HTERT RPE-1 (cell line): ENCODE measurements around the gene DPP6.
"Not testable (repeated sequence)": the region's sequence is repeated elsewhere in the genome, so short reads cannot be mapped to it uniquely, and the experiment has no call there.

Source experiments
- in situ Hi-C: fragments of 300-500 bp; cut with MboI; formaldehyde crosslinking; loops from 4 replicates; pipeline ENCODE4 v1.14.3; 2020; ENCODE audit warnings: low sequenced_read_pairs

The DPP6 gene

DNA sequence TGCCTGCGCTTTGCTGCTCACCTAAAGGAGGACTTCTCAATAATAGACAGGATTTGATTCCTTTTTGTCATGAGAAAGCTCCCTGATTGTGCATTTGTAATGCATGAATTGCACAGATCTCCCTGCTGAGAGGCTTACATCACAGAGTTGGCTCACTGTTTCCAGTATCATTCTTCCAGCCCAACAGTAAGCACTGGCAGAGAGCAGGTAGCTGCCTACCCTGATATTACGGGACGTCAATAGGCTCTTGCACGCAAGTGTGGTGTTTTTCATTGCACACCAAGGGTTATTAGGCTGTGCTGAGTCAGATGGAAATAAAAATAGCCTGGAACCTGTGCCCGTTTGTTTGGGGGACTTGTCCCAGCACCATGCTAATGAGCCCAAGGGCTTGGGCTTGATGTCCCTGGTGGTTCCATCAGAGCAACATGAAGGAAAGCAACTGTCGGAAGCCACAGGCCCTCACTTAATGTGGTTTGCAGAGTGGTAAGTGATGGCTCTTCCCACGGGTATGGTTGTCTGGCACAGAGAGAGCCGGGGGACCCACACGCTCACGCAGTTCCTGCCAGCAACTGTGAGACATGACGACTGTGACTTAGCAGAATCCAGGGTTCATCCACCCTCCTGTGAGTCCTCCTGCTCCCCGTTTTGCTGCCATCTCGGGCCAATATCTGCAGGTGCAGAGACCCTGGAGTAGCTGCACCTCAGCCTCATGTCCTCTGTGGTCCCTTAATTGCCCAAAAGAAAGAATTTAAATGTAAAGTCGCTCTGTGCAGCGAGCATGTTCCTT is 20.4 kb downstream of the DPP6 start:
- in situ Hi-C loops = not testable (repeated sequence)

DNA sequence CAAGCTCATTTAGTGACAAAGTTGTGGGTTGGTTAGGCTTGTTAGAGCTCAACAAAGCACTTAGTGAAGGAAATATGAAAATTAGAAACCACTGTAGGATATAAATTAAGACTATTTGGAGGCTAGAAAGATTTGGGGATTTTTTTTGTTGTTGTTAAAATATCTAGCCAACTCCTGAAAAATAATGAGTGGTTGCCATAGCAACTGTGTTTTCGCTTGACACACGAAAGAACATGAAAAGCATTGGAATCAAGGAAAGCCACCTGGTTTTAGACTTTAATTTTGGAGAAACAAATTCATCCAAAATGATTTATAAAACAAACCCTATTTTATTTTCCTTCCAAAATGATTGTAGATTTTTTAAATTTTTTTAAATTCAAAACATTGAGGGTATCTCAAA is 26.3 kb downstream of the DPP6 start:
- in situ Hi-C loops = not testable (repeated sequence)

DNA sequence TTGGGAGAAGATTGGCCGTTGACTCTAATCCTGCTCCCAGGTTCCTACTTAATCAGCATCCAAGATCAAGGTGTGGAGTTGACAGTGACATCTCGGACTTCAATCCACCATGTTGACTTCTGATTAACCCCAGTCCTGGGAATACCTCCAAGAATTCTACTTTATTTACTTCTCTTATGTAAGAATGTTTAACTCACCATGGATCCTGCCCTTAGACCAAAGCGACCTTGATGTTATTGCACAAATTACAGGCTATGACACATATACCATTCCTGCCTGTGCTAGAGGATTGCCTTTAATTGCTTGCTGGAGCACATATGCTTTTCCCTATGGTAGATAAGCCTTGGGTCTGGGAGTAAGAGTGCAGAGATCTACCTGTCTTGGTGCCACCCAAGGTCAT is 28.1 kb downstream of the DPP6 start:
- in situ Hi-C loops = not testable (repeated sequence)

DNA sequence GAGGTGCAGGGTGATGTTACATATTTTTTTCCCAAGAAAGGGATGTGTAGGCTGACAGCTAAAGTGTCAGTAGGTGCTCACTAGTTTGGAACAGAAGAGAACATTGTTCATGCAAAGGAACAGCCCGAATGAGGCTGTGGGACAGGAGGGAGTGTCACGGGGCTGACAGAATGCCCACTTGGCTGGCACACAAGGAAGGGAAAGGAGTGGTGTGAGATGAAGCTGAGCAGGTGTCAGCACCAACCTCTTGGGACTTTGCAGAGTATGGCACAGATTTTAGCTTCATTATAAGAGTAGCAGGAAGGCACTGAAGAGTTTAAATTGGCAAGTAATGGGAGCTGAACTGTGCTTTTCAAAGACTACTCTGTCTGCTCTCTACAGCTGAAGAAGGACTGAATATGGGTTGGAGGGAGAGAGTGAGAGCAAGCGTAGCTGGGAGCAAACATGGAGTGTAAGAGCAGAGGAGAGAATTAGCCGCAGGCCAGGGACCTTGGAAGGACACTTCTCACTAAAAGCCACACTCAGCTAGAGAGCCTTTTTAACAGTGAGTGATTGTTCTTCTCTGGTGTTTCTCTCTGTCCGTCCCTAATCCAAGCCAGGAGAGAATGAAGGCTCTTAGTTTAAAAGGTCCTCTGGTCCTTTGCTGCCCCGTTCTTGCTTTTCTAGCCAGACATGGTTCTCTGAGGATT is 35.0 kb downstream of the DPP6 start:
- in situ Hi-C loops = not testable (repeated sequence)

DNA sequence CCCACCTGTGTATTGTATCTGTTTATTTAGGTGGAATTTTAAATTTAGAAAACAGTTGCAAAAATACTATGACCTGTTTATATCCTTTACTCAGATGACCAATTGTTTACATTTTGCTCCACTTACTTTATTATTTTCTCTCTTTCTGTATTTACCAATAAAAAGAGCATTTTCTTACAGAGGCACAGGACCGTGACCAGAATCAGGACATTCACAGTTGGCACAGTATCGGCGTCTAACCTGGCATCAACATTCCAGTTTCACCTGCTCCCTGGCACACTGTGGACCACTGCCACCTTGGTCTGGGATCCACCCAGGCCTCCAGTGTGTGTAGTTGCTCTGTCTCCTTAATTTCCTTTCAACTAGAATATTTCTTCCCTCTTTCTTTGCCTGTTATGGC is 39.9 kb downstream of the DPP6 start:
- in situ Hi-C loops = not testable (repeated sequence)

DNA sequence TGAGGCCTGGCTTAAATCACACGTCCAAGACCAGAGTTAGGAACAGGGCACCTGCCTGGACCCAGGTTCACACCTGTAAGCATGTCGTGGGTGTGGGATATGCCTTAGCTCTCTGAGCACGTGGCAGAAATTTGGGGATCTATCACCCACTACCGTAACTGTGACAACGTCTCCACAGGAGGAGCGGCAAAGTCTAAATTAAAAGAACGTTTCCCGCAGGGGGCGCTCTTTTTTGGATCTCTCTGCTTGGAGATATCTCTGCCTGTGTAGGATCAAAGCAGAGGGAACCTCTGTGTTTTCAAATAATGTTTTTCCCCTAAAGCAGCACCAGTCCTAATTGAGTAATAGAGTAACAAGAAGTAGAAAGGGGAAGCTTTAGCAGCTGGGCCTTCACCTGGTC is 43.0 kb downstream of the DPP6 start:
- in situ Hi-C loops = not testable (repeated sequence)

DNA sequence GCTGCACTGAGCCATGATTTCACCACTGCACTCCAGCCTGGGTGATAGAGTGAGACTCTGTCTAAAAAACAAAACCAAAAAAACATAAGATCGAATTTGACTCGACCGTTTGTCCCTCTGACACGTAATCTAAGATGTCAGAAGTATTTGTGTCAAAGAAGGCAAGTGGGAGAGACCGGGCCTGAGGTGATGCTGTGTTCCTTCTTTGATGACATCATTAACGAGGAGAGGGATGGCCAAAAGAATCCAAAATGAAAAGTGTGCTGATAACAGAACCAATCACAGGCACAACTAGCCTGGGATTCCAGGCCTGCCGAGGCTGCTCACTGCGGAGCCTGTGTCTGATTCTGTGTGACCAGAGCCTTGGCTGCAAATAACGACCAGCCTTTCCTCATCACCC is 52.9 kb downstream of the DPP6 start:
- in situ Hi-C loops = not testable (repeated sequence)

DNA sequence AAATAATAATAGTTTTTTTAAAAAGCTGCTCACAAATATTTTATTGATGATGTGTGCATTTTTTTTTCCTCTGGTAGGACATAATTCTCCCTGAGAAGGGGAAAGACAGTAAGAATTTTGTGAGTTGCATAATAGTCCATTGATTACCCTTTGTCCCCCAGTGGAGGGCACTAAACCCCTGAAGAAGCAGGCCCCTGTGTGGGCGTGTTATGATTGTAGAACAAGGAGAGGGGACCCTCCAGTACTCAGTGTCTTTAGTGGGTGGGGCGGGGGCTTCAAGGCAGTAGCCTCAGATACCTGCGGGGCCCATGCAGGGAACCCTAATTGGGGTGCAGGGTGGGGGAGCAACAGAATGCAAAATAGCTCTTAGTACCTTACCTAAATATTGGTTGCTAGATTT is 57.4 kb downstream of the DPP6 start:
- in situ Hi-C loops = not testable (repeated sequence)

DNA sequence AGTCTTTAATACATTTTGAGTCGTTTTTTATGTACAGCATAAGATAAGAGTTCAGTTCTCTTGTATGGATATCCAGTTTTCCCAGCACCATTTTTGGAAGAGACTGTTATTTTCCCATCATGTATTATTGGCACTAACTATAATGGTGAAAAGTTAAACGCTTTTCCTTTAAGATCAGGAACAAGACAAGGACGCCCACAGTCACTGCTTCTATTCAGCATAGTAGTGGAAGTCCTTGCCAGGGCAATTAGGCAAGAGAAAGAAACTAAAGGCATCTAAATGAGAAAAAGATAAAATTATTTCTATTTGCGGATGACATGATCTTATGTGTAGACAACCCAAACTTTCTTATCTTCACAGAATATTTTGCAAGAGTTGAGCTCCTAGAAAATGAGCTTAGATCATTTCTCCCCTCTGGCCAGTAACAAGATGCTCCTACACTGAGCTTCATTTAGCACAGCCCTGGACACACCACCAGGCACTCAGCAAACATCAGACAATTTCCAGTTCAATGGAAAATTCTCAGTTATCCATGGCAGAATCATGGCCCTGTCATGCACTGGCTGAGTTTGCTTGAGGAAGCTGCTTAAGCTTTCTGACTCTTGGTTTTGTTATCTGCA is 61.6 kb downstream of the DPP6 start:
- in situ Hi-C loops = not testable (repeated sequence)

DNA sequence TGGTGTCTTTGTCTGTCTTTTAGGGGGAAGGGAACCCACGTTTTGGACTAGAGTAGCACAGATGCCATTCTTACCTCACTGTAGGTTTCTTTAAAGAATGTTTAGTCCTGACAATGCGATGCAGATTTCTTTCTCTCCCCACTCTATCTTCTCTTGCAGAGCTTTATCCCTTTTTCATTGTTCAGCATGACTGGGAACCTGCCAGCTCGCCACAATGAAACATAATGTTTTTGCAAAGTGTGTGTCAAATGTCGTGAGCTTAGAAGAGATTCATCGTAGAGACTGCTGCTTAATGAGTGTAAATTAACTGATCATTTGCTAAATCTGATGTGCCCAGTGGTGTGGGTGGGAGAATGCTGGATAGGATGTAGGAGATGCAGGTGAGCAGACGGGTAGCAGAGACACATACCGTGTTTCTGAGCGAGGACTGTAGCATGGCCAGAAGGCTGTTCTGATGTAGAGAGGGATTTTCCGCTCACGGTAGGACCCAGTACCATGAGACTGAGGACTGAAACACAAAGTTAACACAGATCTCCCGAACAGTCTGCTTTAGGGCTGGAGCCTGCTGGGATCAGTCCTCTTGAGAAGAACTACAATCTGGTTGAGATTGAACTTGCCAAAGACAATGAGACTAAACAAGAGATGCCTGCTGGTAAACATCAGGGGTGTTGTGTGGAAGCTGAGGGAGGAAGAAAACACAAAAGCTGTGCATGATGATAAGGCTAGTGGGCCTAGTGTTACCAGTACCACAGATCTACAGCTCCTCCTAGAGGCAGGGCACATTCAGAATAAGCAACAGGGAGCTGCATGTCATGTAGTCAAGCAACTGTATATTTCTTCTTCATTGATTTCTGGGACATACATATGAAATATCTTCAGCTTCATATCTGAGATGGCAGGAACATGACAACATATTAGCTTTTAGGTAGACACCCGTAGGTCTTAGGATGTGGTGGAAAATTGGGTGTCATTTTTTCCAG is 65.5 kb downstream of the DPP6 start:
- in situ Hi-C loops = not testable (repeated sequence)

DNA sequence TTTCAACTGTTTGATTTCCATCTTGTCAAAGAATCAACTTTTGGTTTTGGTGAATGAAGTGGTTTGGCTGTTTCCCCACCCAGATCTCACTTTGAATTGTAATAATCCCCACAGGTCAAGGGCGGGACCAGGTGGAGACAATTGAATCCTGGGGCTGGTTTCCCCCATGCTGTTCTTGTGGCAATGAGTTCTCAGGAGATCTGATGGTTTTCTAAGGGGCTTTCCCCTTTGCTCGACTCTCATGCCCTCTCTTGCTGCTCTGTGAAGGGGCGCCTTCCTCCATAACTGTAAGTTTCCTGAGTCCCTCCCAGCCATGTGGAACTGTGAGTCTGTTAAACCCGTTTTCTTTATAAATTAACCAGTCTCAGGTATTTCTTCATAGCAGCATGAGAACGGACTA is 68.6 kb downstream of the DPP6 start:
- in situ Hi-C loops = not testable (repeated sequence)

DNA sequence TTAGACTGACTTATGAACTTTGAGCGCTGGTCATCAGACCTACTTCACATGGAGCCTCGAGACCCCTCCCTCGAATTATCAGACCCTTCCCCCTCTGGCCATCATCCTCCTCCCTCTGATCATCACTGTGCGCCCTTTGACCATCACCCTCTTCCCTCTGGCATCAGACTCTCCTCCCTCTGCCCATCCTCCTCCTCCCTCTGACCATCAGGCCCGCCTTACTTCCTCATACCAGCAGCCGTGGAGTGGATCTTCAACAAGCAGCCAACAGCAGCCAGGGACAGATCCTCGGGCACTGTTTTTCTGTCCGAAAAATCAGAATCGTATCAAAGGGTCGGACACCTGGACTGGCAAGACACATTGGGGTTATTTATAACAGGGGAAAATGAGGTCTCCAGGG is 70.5 kb downstream of the DPP6 start:
- in situ Hi-C loops = not testable (repeated sequence)

DNA sequence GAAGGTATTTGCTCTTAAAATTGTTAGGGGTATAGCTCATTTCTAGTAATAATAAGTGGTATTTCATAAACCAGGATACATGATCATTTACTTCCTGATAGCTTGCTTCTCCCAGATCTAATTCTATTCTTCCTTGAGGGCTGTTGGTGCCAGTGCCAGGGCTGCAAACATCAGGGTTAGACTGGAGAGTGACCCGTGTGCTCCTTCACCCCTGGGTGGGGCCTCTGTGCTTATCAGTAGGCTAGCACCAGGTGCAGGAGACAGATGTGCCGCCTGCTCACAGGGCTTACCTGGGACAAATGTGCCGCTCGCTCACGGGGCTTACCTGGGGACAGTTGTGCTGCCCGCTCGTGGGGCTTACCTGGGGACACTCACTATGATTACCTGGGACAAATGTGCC is 71.2 kb downstream of the DPP6 start:
- in situ Hi-C loops = not testable (repeated sequence)

DNA sequence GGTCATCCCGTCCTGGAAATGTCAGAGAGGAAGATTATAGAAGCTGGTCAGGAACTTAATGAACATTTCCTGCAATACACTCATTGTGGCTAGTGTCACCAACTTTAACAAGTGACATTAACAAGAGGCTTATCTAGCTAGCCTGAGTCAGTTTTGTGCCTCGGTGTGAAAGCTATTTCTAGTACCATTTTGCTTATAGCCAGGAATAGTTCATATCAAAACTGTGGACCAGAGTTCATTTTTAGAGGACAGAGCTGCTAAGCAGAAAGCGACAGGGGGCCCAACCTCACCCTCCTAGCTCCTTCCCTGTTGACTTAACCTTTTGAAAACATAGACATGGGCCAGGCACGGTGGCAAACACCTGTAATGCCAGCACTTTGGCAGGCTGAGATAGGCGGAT is 76.9 kb downstream of the DPP6 start:
- in situ Hi-C loops = not testable (repeated sequence)

DNA sequence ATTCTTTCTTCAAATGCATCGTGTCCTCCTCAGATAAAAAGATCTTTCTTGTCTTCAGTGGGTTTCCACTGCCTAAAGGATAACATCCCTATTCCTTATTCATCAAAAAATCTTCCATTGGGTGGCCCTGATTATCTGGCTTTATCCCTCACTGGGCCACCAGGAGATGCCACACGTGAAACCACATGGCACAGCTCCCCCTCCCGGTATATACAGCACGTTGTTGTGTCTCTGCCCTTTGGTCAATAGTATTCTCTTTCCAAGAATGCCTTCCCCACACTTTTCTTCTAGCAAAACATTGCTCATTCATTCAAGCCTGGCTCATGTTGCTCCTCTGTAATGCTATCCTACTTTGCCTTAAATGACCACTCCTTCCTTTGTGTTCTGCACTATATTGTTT is 80.4 kb downstream of the DPP6 start:
- in situ Hi-C loops = not testable (repeated sequence)

DNA sequence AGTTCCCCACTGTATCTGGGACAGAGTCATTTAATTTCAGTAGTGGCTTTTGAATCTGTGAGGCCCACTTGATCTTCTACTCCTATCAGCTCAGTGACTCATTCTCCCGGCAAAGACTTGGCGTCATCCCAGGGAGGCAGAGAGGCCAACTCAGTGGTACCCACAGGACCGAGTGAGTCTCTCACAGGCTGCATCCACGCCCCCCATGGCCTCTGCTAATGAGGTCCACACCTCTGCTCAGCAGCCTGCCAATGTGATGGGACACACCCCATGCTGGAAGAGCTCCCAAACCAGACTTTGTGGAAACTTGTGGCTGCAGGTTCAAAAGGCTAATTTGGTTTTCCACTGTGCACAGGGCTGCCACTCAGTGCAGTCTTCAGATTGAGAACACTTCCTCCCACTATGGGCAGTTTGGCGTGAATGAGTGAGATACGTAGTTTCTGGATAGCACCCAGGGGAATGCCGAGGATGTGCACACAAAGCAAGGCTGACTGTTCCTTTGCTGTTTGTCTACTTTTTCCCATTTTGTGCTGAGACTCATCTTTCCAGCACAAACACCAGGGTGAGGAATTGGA is 81.6 kb downstream of the DPP6 start:
- in situ Hi-C loops = not testable (repeated sequence)

DNA sequence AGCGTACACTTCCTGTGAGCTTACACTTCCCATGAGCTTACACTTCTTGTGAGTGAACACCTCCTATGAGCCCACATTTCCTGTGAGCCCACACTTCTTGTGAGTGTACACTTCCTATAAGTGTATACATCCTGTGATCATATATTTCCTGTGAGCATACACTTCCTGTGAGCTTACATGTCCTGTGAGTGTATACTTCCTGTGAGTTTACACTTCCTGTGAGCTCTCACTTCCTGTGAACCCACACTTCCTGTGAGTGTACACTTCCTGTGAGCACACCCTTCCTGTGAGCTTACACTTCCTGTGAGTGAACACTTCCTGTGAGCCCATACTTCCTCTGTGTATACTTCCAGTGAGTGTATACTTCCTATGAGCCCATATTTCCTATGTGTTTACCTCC is 82.5 kb downstream of the DPP6 start:
- in situ Hi-C loops = not testable (repeated sequence)

DNA sequence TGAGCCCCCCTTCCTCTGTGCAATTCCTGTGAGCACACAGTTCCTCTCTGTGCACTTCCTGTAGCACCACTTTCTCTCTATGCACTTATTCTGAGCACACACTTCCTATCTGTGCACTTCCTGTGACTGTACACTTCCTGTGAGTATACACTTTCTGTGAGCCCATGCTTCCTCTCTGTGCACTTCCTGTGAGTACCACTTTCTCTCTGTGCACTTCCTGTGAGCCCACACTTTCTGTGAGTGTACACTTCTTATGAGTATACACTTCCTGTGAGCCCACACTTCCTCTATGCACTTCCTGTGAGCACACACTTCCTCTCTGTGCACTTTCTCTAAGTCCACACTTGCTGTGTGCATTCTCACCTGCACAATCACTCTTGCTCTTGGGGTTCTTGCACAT is 83.4 kb downstream of the DPP6 start:
- in situ Hi-C loops = not testable (repeated sequence)

DNA sequence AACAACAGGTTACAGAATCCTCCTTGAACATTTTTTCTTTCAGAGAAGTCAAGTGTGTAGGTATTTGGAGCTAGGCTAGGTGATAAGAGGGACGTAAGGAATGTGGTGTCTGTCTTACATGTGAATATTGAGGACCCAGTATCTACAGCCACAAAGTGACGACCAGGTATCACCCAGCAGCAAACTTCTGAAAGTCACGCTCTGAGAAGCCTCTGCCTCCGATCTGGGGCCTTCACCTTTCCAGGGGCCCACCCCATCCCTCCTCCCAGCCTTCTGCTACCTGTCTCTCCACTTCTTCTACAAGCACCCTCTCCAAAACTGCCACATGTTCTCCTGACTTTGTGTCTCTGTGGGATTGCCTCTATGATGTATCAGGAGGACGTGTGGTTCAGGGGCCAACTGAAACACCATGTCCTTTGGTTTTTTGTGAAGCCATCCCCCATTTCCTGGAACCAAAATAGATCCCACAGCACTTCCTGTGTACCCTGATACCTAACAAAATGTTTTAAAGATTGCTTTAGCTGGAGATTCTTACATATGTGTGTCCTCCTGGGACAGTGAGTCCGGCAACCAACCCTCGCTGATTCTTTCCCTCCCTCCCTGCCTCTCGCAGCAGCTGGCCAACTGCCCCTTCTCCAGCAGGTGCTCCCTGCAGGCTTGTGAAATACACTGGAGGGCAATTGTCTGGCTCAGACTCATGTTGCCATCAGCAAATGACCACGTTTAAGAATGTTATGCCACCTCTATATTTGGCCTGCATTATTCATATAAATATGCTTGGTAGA is 93.9 kb downstream of the DPP6 start:
- in situ Hi-C loops = not testable (repeated sequence)

DNA sequence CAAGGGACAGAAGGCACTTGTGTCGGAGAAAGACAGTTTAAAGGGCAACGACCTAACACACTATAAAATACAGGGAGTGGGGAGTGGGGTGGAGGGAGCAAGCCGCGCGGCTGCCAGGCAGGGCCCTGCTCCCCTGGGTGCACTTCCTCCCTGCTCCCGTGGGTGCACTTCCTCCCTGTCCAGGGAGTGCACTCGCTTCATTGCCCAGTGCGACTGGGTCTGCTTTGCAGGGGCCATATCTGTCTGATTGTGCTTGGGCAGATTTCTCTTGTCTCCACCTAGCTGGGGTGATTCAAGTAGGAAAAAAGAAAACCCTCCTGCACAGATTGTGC is 94.5 kb downstream of the DPP6 start:
- in situ Hi-C loops = not testable (repeated sequence)
